ENCODE results near the gene SUCLG2. TPM values are rescaled to one million over a fixed set of nuclear protein-coding genes. Genes with fewer than 3 reads are reported as not detected.

Gene SUCLG2
- total RNA-seq, 2 experiments from 2014 or later: 28.3 to 44.7 TPM

GRCh38 chr3:67490658-67491057, 163.8 kb downstream of the SUCLG2 start:
- Histone ChIP-seq H3K27ac (ENCODE audit: low read depth, low read length, poor library complexity, severe bottlenecking) (no peak overlapping the region), H3K79me2 (ENCODE audit: insufficient read depth, low read depth, low read length) (no peaks in the 10 kb centered on the region), H3K4me1 (ENCODE audit: insufficient read depth, low read length, poor library complexity, severe bottlenecking) (no peaks in the 10 kb centered on the region), H3K9me2 (ENCODE audit: insufficient read depth, low read length) (no peaks in the 10 kb centered on the region), H3K4me3 (ENCODE audit: low read depth, low read length, poor library complexity, severe bottlenecking) (no peak overlapping the region), H4K20me1 (ENCODE audit: insufficient read depth, low read length) (no peaks in the 10 kb centered on the region), H2AFZ (ENCODE audit: low read length) (no peak overlapping the region), H3K9me3 (ENCODE audit: low read length) (no peaks in the 10 kb centered on the region), H3K4me2 (ENCODE audit: low read length) (no peak overlapping the region), H3K36me3 (ENCODE audit: insufficient read depth, low read length) (peaks cover 14% of the 10 kb centered on the region)
- no peak for DNase-seq (ENCODE audit: low spot score)
- ChIA-PET CTCF (ENCODE audit: unreplicated experiment) (no interaction called here), POLR2A (interaction anchor here (1.2 kb wide), 1 partner anchor 14 kb away, joined by 4 read pairs; no protein-coding TSS in a partner anchor)
- BruUV-seq (replicated peaks): no TSS peak
- TF ChIP-seq, protein P1, sequence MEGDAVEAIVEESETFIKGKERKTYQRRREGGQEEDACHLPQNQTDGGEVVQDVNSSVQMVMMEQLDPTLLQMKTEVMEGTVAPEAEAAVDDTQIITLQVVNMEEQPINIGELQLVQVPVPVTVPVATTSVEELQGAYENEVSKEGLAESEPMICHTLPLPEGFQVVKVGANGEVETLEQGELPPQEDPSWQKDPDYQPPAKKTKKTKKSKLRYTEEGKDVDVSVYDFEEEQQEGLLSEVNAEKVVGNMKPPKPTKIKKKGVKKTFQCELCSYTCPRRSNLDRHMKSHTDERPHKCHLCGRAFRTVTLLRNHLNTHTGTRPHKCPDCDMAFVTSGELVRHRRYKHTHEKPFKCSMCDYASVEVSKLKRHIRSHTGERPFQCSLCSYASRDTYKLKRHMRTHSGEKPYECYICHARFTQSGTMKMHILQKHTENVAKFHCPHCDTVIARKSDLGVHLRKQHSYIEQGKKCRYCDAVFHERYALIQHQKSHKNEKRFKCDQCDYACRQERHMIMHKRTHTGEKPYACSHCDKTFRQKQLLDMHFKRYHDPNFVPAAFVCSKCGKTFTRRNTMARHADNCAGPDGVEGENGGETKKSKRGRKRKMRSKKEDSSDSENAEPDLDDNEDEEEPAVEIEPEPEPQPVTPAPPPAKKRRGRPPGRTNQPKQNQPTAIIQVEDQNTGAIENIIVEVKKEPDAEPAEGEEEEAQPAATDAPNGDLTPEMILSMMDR (conservative IDR thresholded peaks at IDR 0.05; ENCODE audit: low read length): no peak
- TF ChIP-seq EZH2phosphoT487 (IDR thresholded peaks at IDR 0.05; ENCODE audit: borderline replicate concordance, low read depth, low read length): no peak
- intact Hi-C loops (cut with micrococcal nuclease; ENCODE audit: unreplicated experiment): loop anchor here (5.0 kb wide), 1 partner anchor 67 kb away; no protein-coding TSS in a partner anchor

DNA sequence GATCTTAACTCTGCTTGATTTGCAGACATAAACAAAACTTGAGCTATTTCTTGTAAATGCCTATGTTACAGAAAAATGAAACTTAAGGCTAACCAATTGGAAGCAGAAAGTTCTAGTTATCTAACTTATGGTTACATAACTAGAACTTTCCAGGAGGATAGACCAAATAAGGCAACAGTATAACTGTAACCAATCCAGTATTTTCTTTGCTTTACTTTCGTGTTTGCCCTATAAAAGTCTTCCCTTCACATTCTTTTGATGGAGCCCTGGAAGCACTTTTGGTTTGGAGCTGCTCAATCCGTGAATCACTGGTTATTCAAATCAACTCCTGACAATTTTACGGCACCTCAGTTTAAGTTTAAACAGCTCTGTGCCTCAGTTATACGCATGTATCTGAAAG, 164.6 kb downstream of the SUCLG2 start:
- H3K79me2 ChIP-seq (ENCODE audit: insufficient read depth, low read depth, low read length): no peaks in the 10 kb centered on the region
- H3K36me3 ChIP-seq (ENCODE audit: insufficient read depth, low read length): peaks cover 9% of the 10 kb centered on the region
- no peak overlapping the region for H3K4me3 ChIP-seq (ENCODE audit: low read depth, low read length, poor library complexity, severe bottlenecking)
- H2AFZ ChIP-seq (ENCODE audit: low read length): no peak overlapping the region
- POLR2A ChIA-PET: interaction anchor here (1.2 kb wide), 1 partner anchor 13 kb away, joined by 4 read pairs; no protein-coding TSS in a partner anchor
- no TSS peak for BruUV-seq (replicated peaks)
- no peaks in the 10 kb centered on the region for H4K20me1 ChIP-seq (ENCODE audit: insufficient read depth, low read length)
- H3K9me2 ChIP-seq (ENCODE audit: insufficient read depth, low read length): no peaks in the 10 kb centered on the region
- DNase-seq (ENCODE audit: low spot score): no peak
- H3K4me2 ChIP-seq (ENCODE audit: low read length): no peak overlapping the region
- CTCF ChIA-PET (ENCODE audit: unreplicated experiment): no interaction called here
- TF ChIP-seq EZH2phosphoT487 (IDR thresholded peaks at IDR 0.05; ENCODE audit: borderline replicate concordance, low read depth, low read length): no peak
- TF ChIP-seq, protein P1 (conservative IDR thresholded peaks at IDR 0.05; ENCODE audit: low read length): no peak
- H3K27ac ChIP-seq (ENCODE audit: low read depth, low read length, poor library complexity, severe bottlenecking): no peak overlapping the region
- intact Hi-C loops (cut with micrococcal nuclease; ENCODE audit: unreplicated experiment): loop anchor here (5.0 kb wide), 1 partner anchor 67 kb away; no protein-coding TSS in a partner anchor
- no peaks in the 10 kb centered on the region for H3K9me3 ChIP-seq (ENCODE audit: low read length)
- H3K4me1 ChIP-seq (ENCODE audit: insufficient read depth, low read length, poor library complexity, severe bottlenecking): no peaks in the 10 kb centered on the region

GRCh38 chr3:67487564-67488114, 166.8 kb downstream of the SUCLG2 start:
- no peak for TF ChIP-seq EZH2phosphoT487 (IDR thresholded peaks at IDR 0.05; ENCODE audit: borderline replicate concordance, low read depth, low read length)
- TF ChIP-seq, protein P1 (conservative IDR thresholded peaks at IDR 0.05; ENCODE audit: low read length): no peak
- H3K4me2 ChIP-seq (ENCODE audit: low read length): no peak overlapping the region
- no TSS peak for BruUV-seq (replicated peaks)
- no peaks in the 10 kb centered on the region for H3K36me3 ChIP-seq (ENCODE audit: insufficient read depth, low read length)
- H4K20me1 ChIP-seq (ENCODE audit: insufficient read depth, low read length): no peaks in the 10 kb centered on the region
- intact Hi-C loops (cut with micrococcal nuclease; ENCODE audit: unreplicated experiment): no loop called here
- H3K9me2 ChIP-seq (ENCODE audit: insufficient read depth, low read length): no peaks in the 10 kb centered on the region
- H3K79me2 ChIP-seq (ENCODE audit: insufficient read depth, low read depth, low read length): no peaks in the 10 kb centered on the region
- H3K4me1 ChIP-seq (ENCODE audit: insufficient read depth, low read length, poor library complexity, severe bottlenecking): no peaks in the 10 kb centered on the region
- H3K27ac ChIP-seq (ENCODE audit: low read depth, low read length, poor library complexity, severe bottlenecking): no peak overlapping the region
- ChIA-PET CTCF (ENCODE audit: unreplicated experiment) (no interaction called here), POLR2A (no interaction called here)
- no peak overlapping the region for H2AFZ ChIP-seq (ENCODE audit: low read length)
- no peak overlapping the region for H3K4me3 ChIP-seq (ENCODE audit: low read depth, low read length, poor library complexity, severe bottlenecking)
- H3K9me3 ChIP-seq (ENCODE audit: low read length): no peaks in the 10 kb centered on the region
- DNase-seq (ENCODE audit: low spot score): no peak

Data from OCI-LY7 (cell line).